ENCODE measurements around the gene BAG3. TPM values are rescaled to one million over a fixed set of nuclear protein-coding genes. Genes with fewer than 3 reads are reported as not detected.
A peak's percentile ranks its signal among the peaks of the same experiment; 100 is the strongest.

BAG3 gene
- total and polyA plus RNA-seq, 2 of the 8 experiments (the other 6 are each of a cell fraction or from before 2014, with no cell fraction given) = 3.5 to 13.3 TPM

DNA sequence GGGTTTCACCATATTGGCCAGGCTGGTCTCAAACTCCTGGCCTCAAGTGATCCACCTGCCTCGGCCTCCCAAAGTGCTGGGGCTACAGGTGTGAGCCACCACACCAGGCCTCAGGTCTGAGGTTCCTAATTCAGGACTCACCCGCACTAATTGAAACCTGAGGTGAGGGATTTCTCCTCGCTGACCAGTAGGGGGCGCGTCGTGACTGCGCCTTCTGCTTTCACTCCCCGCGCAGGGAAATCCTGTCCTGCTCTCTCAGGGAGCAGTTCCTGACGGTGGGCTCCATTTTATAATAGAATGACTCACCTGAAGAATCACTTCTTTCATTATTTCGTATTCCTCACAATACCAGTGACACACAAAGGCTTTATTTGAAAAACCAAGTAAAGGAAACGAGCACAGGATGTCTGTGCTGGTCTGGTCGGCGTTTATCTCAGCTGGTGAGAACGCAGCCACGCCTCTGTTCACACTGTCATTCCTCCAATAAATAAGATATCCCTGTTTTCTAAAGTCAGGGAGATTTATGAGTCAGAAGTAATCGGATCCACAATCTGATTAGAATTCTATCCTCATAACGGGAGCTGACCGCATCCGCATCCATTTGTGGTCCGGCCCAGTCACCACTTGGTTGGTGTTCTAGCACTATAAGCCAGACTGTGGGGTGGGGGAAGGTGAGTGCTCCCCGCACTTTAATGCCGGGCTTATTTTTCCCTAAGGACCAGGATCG is 35.4 kb downstream of the BAG3 start:
- no peak overlapping the region for H4K5ac ChIP-seq (ENCODE audit: insufficient read length, low read depth, low read length)
- peak overlapping the region; percentile 7; the same call in 1 of the 2 replicates for H2AFZ ChIP-seq (ENCODE audit: low read length)
- H4K8ac ChIP-seq (ENCODE audit: extremely low read depth, insufficient read depth, low read length) = no peak overlapping the region
- H3K9ac ChIP-seq (replicated peaks in 1 of 4; ENCODE audit: extremely low read depth in 1 of 4, low read depth in 3 of 4, low read length in 3 of 4) = peak overlapping the region in 2 of 4 experiments; percentile 0 to 41; a peak in 3 of 7 replicates
- H3K4me2 ChIP-seq (ENCODE audit: insufficient read depth in 1 of 2, low read depth in 2 of 2, low read length in 2 of 2) = peak overlapping the region; percentile 47 to 80
- peak overlapping the region; percentile 96 for H3K4ac ChIP-seq (replicated peaks; ENCODE audit: insufficient read length, low read depth, low read length)
- peak overlapping the region; percentile 77; the same call in 1 of the 2 replicates for H2BK15ac ChIP-seq (ENCODE audit: low read length)
- peak; percentile 36 to 86 for DNase-seq (ENCODE audit: low read depth in 1 of 2, low spot score in 2 of 2)
- H2BK120ac ChIP-seq (replicated peaks; ENCODE audit: low read depth, low read length) = peak overlapping the region; percentile 2
- H3K9me3 ChIP-seq (ENCODE audit: insufficient read depth in 2 of 2, low read depth in 1 of 2, low read length in 1 of 2) = no peaks in the 10 kb centered on the region; a peak in 1 of 4 replicates
- 7% methylated on average over 24 of the region's 24 CpGs; no CpG with 5 or more reads in 1 of the 2 experiments for WGBS, 2 experiments (ENCODE audit: extremely low coverage in 1 of 2, insufficient coverage in 1 of 2, insufficient read length in 1 of 2, insufficient replicate concordance in 2 of 2, low coverage in 1 of 2, low lambda C conversion rate in 2 of 2, missing lambda C conversion rate in 1 of 2)
- no peaks in the 10 kb centered on the region for H3K79me2 ChIP-seq (ENCODE audit: control insufficient read depth in 1 of 2, insufficient read depth in 2 of 2, low read length in 2 of 2)
- H2AK5ac ChIP-seq (ENCODE audit: low read depth, low read length) = no peak overlapping the region
- peak overlapping the region; percentile 47 for H4K91ac ChIP-seq (replicated peaks; ENCODE audit: insufficient read length, low read length)
- H3K23ac ChIP-seq (ENCODE audit: insufficient read length) = no peak overlapping the region
- ChIA-PET POLR2A (ENCODE audit: partially characterized antibody) (interaction anchor here (0.7 to 2.5 kb wide), 25 partner anchors 12 to 407 kb away, joined by 3 to 27 read pairs (median 5); partner anchors contain the start of genes BAG3, INPP5F and TIAL1), CTCF (ENCODE audit: partially characterized antibody) (interaction anchor here (0.6 to 3.7 kb wide), 62 partner anchors 9 to 409 kb away, joined by 3 to 40 read pairs (median 4); partner anchors contain the start of genes BAG3 and INPP5F)
- H3K36me3 ChIP-seq (ENCODE audit: control insufficient read depth in 2 of 4, insufficient read depth in 4 of 4, low read length in 3 of 4) = no peaks in the 10 kb centered on the region
- H3K56ac ChIP-seq (replicated peaks; ENCODE audit: insufficient read length, low read depth, low read length) = peak overlapping the region; percentile 13
- H2BK5ac ChIP-seq (ENCODE audit: low read depth, low read length) = peak overlapping the region; percentile 57; the same call in 1 of the 2 replicates
- no peak overlapping the region for H3K14ac ChIP-seq (ENCODE audit: insufficient read length)
- H3K79me1 ChIP-seq (ENCODE audit: low read depth, low read length) = no peaks in the 10 kb centered on the region; the same call in 1 of the 2 replicates
- no peaks in the 10 kb centered on the region for H3K27me3 ChIP-seq (replicated peaks in 1 of 4; ENCODE audit: control insufficient read depth in 3 of 4, extremely low read depth in 1 of 4, insufficient read depth in 3 of 4, low read length in 3 of 4)
- H4K20me1 ChIP-seq (replicated peaks in 1 of 2; ENCODE audit: control insufficient read depth in 1 of 2, insufficient read depth in 2 of 2, low read length in 2 of 2) = no peaks in the 10 kb centered on the region
- H2BK20ac ChIP-seq (ENCODE audit: low read length) = no peak overlapping the region
- peaks cover 6% of the 10 kb centered on the region for H3K23me2 ChIP-seq (ENCODE audit: low read depth, low read length)
- H3K4me3 ChIP-seq (ENCODE audit: extremely low read depth in 1 of 4, insufficient read depth in 2 of 4, low read depth in 3 of 4, low read length in 4 of 4) = peak overlapping the region; percentile 38 to 69 (median 50)
- FAIRE-seq = peak; percentile 69
- 0 out of 2 replicates have a peak overlapping the region, but pooled peaks have one; percentile 75 for H2BK12ac ChIP-seq (ENCODE audit: low read depth, low read length)
- peaks cover 3 to 16% (median 14%) of the 10 kb centered on the region in 4 experiments; a peak in 6 of 7 replicates for H3K4me1 ChIP-seq (replicated peaks in 1 of 4; ENCODE audit: control insufficient read depth in 3 of 4, insufficient read depth in 4 of 4, low read length in 3 of 4)
- H3K18ac ChIP-seq (ENCODE audit: extremely low read depth, low read length) = peak overlapping the region; percentile 41; the same call in 1 of the 2 replicates
- H3K27ac ChIP-seq (ENCODE audit: low read depth, low read length) = peak overlapping the region; percentile 62; the same call in 1 of the 2 replicates
- TF ChIP-seq POLR2AphosphoS5 (IDR thresholded peaks at IDR 0.05; ENCODE audit: low read depth, low read length) = peak; percentile 28; the same call in 1 of the 2 replicates
- peak; percentile 45 for TF ChIP-seq TAF7 (optimal IDR thresholded peaks at IDR 0.05; ENCODE audit: borderline replicate concordance, low read depth, low read length)
- TF ChIP-seq BACH1 (IDR thresholded peaks at IDR 0.05; ENCODE audit: low read length) = peak; percentile 66
- 0 out of 2 replicates have a peak, but pooled peaks have one; percentile 24 for TF ChIP-seq PHF8 (conservative IDR thresholded peaks at IDR 0.05; ENCODE audit: low read depth, low read length)
- TF ChIP-seq SIN3A (conservative IDR thresholded peaks at IDR 0.05 in 1 of 2, IDR thresholded peaks at IDR 0.05 in 1 of 2; ENCODE audit: low read depth in 1 of 2, low read length in 2 of 2) = peak in 1 of 2 experiments; percentile 55; a peak in 1 of 4 replicates
- TF ChIP-seq JUN (IDR thresholded peaks at IDR 0.05; ENCODE audit: low read depth, low read length) = no peak
- peak; percentile 90 to 92 for TF ChIP-seq RAD21 (IDR thresholded peaks at IDR 0.05 in 1 of 2, conservative IDR thresholded peaks at IDR 0.05 in 1 of 2; ENCODE audit: low read depth in 2 of 2, low read length in 2 of 2)

All from H1 (cell line).